HEK293T (cell line): Measurements from ENCODE around the gene TUBB4A.

Experiments used
- ELF4 ChIP-seq: fragments of 450-650 bp; IDR thresholded peaks from 2 replicates; pipeline ENCODE4 v1.6.1; 2017; ENCODE audit warnings: antibody characterized with exemption
- FOXA1 ChIP-seq: fragments of 450-650 bp; IDR thresholded peaks from 2 replicates; pipeline ENCODE4 v1.6.1; 2016; ENCODE audit warnings: mild to moderate bottlenecking
- FOXM1 ChIP-seq: fragments of 450-650 bp; IDR thresholded peaks from 2 replicates; pipeline ENCODE4 v1.6.1; 2017; ENCODE audit warnings: mild to moderate bottlenecking, borderline replicate concordance
- NFRKB ChIP-seq: fragments of 450-650 bp; IDR thresholded peaks from 2 replicates; pipeline ENCODE4 v1.6.1; 2016; ENCODE audit warnings: mild to moderate bottlenecking, moderate library complexity
- SP1 ChIP-seq: fragments of 450-650 bp; IDR thresholded peaks from 2 replicates; pipeline ENCODE4 v1.6.1; 2017
- SUZ12 ChIP-seq: fragments of 450-650 bp; IDR thresholded peaks from 2 replicates; pipeline ENCODE4 v1.6.1; 2016; ENCODE audit warnings: mild to moderate bottlenecking
- TARDBP ChIP-seq: fragments of 450-650 bp; IDR thresholded peaks from 2 replicates; pipeline ENCODE4 v1.6.1; 2016

DNA sequence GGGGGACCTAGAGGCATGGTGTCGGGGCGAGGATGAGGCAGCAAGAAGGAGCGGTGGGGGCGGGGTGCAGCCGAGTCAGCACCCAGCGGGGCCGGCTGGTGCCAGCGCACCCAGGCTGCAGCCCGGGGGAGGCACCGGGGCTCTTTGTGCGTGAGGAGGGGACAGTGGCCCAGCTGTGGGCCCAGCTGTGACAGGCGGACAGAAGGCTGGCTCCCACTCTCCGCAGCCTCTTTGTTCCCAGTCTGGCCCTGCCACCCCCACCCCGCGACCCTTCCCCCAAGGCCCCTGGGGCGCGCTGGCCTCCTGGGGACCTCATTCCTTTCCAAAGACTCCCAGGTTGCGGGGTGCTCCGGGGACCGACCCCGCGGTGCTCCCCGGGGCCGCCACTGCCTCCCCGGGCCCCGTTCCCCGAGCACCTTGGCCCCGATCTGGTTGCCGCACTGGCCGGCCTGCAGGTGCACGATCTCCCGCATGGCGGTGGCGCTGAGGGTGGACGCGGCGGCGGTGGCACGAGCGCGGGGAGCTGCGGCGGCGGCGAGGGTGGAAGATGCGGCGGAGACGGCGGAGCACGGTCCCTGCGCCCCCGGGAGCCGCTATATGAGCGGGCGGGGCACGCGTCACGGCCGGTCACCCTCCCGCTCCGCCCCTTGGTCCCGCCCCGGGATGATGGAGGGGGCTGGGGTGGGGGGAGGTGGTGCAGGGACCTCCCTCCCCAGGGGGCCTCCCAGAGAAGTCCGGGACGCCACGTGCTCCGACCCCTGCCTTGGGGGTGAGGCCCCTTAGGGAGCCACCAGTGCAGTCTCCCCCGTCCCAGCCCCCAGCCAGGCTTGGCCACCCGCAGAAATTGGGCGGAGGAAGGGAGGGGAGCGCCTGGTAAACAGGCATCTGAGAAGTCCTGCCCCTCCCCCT is at the start of gene TUBB4A:
- TF ChIP-seq NFRKB (no peak), SUZ12 (no peak), ELF4 (no peak), FOXM1 (no peak), SP1 (no peak), TARDBP (no peak), FOXA1 (no peak)
